ENCODE measurements around the gene ACSS3. TPM values are rescaled to one million over a fixed set of nuclear protein-coding genes. Genes with fewer than 3 reads are reported as not detected.
A peak's percentile ranks its signal among the peaks of the same experiment; 100 is the strongest.
"Not testable (repeated sequence)": the region's sequence is repeated elsewhere in the genome, so short reads cannot be mapped to it uniquely, and the experiment has no call there.

The ACSS3 gene
- total RNA-seq, 1 experiment from 2014 or later: 0.70 TPM

- no peaks in the 10 kb centered on the region for H3K4me1 Mint-ChIP-seq (ENCODE audit: low read depth, unreplicated experiment)
- CTCF ChIA-PET: no interaction called here
- H3K4me3 Mint-ChIP-seq (ENCODE audit: unreplicated experiment): no peak overlapping the region
- no TSS peak for BruUV-seq (replicated peaks)
- intact Hi-C loops (cut with micrococcal nuclease; ENCODE audit: unreplicated experiment): no loop called here
- Histone ChIP-seq H3K27me3 (replicated peaks; ENCODE audit: control insufficient read depth, insufficient read depth, low read length) (no peaks in the 10 kb centered on the region), H3K4me1 (no peaks in the 10 kb centered on the region), H3K4me3 (ENCODE audit: low read depth, low read length) (no peak overlapping the region), H3K9me3 (no peaks in the 10 kb centered on the region), H3K36me3 (ENCODE audit: control insufficient read depth, insufficient read depth, low read length) (no peaks in the 10 kb centered on the region)
- no peak for DNase-seq
- POLR2A ChIA-PET: no interaction called here
- TF ChIP-seq, protein P1, sequence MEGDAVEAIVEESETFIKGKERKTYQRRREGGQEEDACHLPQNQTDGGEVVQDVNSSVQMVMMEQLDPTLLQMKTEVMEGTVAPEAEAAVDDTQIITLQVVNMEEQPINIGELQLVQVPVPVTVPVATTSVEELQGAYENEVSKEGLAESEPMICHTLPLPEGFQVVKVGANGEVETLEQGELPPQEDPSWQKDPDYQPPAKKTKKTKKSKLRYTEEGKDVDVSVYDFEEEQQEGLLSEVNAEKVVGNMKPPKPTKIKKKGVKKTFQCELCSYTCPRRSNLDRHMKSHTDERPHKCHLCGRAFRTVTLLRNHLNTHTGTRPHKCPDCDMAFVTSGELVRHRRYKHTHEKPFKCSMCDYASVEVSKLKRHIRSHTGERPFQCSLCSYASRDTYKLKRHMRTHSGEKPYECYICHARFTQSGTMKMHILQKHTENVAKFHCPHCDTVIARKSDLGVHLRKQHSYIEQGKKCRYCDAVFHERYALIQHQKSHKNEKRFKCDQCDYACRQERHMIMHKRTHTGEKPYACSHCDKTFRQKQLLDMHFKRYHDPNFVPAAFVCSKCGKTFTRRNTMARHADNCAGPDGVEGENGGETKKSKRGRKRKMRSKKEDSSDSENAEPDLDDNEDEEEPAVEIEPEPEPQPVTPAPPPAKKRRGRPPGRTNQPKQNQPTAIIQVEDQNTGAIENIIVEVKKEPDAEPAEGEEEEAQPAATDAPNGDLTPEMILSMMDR (IDR thresholded peaks at IDR 0.05; ENCODE audit: insufficient read depth in 1 of 2, low read depth in 1 of 2, low read length in 1 of 2, severe bottlenecking in 1 of 2, unreplicated experiment in 1 of 2): no peak
- no peaks in the 10 kb centered on the region for H3K36me3 Mint-ChIP-seq (ENCODE audit: insufficient read depth, unreplicated experiment)
- no peak overlapping the region for H3K27ac Mint-ChIP-seq (ENCODE audit: unreplicated experiment)
- no peaks in the 10 kb centered on the region for H3K27me3 Mint-ChIP-seq (ENCODE audit: insufficient read depth, unreplicated experiment)
- H3K9me3 Mint-ChIP-seq (ENCODE audit: unreplicated experiment): no peaks in the 10 kb centered on the region
Observed at GRCh38 chr12:81095501-81096232, 17.8 kb downstream of the ACSS3 start.

DNA sequence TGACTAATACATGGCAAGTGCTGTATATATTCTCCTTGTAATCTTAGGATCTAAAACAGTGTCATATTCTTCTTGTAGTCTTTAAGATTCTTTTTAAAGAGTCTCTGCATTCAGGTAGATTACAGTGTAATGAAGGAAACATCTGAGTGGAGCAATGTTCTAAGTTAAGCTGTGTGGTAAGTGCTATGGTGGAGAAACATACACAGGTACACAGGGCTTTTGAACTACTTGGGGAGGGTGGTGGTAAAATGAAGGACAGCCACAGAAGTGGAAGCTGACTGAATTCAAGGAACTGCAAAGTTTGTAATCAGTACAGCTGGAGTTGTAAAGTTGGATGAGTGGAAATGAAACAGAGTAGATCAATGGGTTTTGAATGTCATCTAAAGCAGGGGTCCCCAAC, 27.8 kb downstream of the ACSS3 start:
- intact Hi-C loops (cut with micrococcal nuclease; ENCODE audit: unreplicated experiment): no loop called here
- H3K4me1 ChIP-seq: no peaks in the 10 kb centered on the region
- no peaks in the 10 kb centered on the region for H3K9me3 ChIP-seq
- no peak for DNase-seq
- no peaks in the 10 kb centered on the region for H3K4me1 Mint-ChIP-seq (ENCODE audit: low read depth, unreplicated experiment)
- TF ChIP-seq, protein P1 (IDR thresholded peaks at IDR 0.05; ENCODE audit: insufficient read depth in 1 of 2, low read depth in 1 of 2, low read length in 1 of 2, severe bottlenecking in 1 of 2, unreplicated experiment in 1 of 2): no peak
- H3K27me3 ChIP-seq (replicated peaks; ENCODE audit: control insufficient read depth, insufficient read depth, low read length): no peaks in the 10 kb centered on the region
- no TSS peak for BruUV-seq (replicated peaks)
- no peaks in the 10 kb centered on the region for H3K36me3 Mint-ChIP-seq (ENCODE audit: insufficient read depth, unreplicated experiment)
- H3K27ac Mint-ChIP-seq (ENCODE audit: unreplicated experiment): peak overlapping the region; percentile 30
- ChIA-PET CTCF (no interaction called here), POLR2A (no interaction called here)
- no peaks in the 10 kb centered on the region for H3K36me3 ChIP-seq (ENCODE audit: control insufficient read depth, insufficient read depth, low read length)
- no peaks in the 10 kb centered on the region for H3K27me3 Mint-ChIP-seq (ENCODE audit: insufficient read depth, unreplicated experiment)
- no peak overlapping the region for H3K4me3 Mint-ChIP-seq (ENCODE audit: unreplicated experiment)
- no peaks in the 10 kb centered on the region for H3K9me3 Mint-ChIP-seq (ENCODE audit: unreplicated experiment)
- H3K4me3 ChIP-seq (ENCODE audit: low read depth, low read length): no peak overlapping the region

- no peaks in the 10 kb centered on the region for H3K36me3 ChIP-seq (ENCODE audit: control insufficient read depth, insufficient read depth, low read length)
- no peak for DNase-seq
- Mint-ChIP-seq H3K4me3 (ENCODE audit: unreplicated experiment) (no peak overlapping the region), H3K4me1 (ENCODE audit: low read depth, unreplicated experiment) (no peaks in the 10 kb centered on the region), H3K27me3 (ENCODE audit: insufficient read depth, unreplicated experiment) (no peaks in the 10 kb centered on the region), H3K27ac (ENCODE audit: unreplicated experiment) (no peak overlapping the region), H3K9me3 (ENCODE audit: unreplicated experiment) (peaks cover 9% of the 10 kb centered on the region), H3K36me3 (ENCODE audit: insufficient read depth, unreplicated experiment) (no peaks in the 10 kb centered on the region)
- H3K27me3 ChIP-seq (replicated peaks; ENCODE audit: control insufficient read depth, insufficient read depth, low read length): no peaks in the 10 kb centered on the region
- ChIA-PET CTCF (no interaction called here), POLR2A (no interaction called here)
- H3K4me1 ChIP-seq: no peaks in the 10 kb centered on the region
- H3K9me3 ChIP-seq: peaks cover 4% of the 10 kb centered on the region; the same call in 1 of the 2 replicates
- no TSS peak for BruUV-seq (replicated peaks)
- intact Hi-C loops (cut with micrococcal nuclease; ENCODE audit: unreplicated experiment): no loop called here
- no peak overlapping the region for H3K4me3 ChIP-seq (ENCODE audit: low read depth, low read length)
- TF ChIP-seq, protein P1 (IDR thresholded peaks at IDR 0.05; ENCODE audit: insufficient read depth in 1 of 2, low read depth in 1 of 2, low read length in 1 of 2, severe bottlenecking in 1 of 2, unreplicated experiment in 1 of 2): no peak
Observed at GRCh38 chr12:81114226-81114625, 36.3 kb downstream of the ACSS3 start.

- H3K36me3 Mint-ChIP-seq (ENCODE audit: insufficient read depth, unreplicated experiment); H3K36me3 ChIP-seq (ENCODE audit: control insufficient read depth, insufficient read depth, low read length): not testable (repeated sequence)
Observed at GRCh38 chr12:81119069-81119468, 41.2 kb downstream of the ACSS3 start.

More at GRCh38 chr12:81119069-81119468, 41.2 kb downstream of the ACSS3 start:
- H3K27me3 Mint-ChIP-seq (ENCODE audit: insufficient read depth, unreplicated experiment); H3K27ac Mint-ChIP-seq (ENCODE audit: unreplicated experiment); H3K4me1 ChIP-seq; intact Hi-C loops (cut with micrococcal nuclease; ENCODE audit: unreplicated experiment); POLR2A ChIA-PET; H3K9me3 ChIP-seq; H3K27me3 ChIP-seq (replicated peaks; ENCODE audit: control insufficient read depth, insufficient read depth, low read length); DNase-seq; H3K4me3 Mint-ChIP-seq (ENCODE audit: unreplicated experiment); CTCF ChIA-PET; BruUV-seq (replicated peaks); H3K4me1 Mint-ChIP-seq (ENCODE audit: low read depth, unreplicated experiment); H3K4me3 ChIP-seq (ENCODE audit: low read depth, low read length): not testable (repeated sequence)
- peaks cover 25% of the 10 kb centered on the region for H3K9me3 Mint-ChIP-seq (ENCODE audit: unreplicated experiment)

All from Caco-2 (cell line).